NCI-H2081 treated with DMSO at 0.1 percent for 48 hours (cell line): ENCODE measurements around the gene CLEC2B.

ENCODE experiments used
- DNase-seq: peaks from one replicate; lab custom pipeline; 2025; lab: John Stamatoyannopoulos, UW

CLEC2B gene

GRCh38 chr12:9868951-9869306 lies 225 bp downstream of the CLEC2B start:
- DNase-seq = no peak

- no peak for DNase-seq
Observed at GRCh38 chr12:9868311-9868801, 798 bp downstream of the CLEC2B start.

GRCh38 chr12:9867531-9867930 lies 1.6 kb downstream of the CLEC2B start:
- DNase-seq = no peak

GRCh38 chr12:9866860-9867269 lies 2.3 kb downstream of the CLEC2B start:
- DNase-seq = no peak

GRCh38 chr12:9864913-9865675 lies 4.1 kb downstream of the CLEC2B start:
- no peak for DNase-seq

- no peak for DNase-seq
Observed at GRCh38 chr12:9858135-9858534, 11.0 kb downstream of the CLEC2B start.

- DNase-seq = no peak
Observed at GRCh38 chr12:9856894-9857293, 12.3 kb downstream of the CLEC2B start.

- no peak for DNase-seq
Observed at GRCh38 chr12:9856151-9856550, 13.0 kb downstream of the CLEC2B start.

GRCh38 chr12:9851927-9852326 lies 17.2 kb downstream of the CLEC2B start:
- DNase-seq = no peak

GRCh38 chr12:9851050-9851449 lies 18.1 kb downstream of the CLEC2B start:
- DNase-seq = no peak

- no peak for DNase-seq
Observed at GRCh38 chr12:9848899-9849298, 20.3 kb downstream of the CLEC2B start.

GRCh38 chr12:9843407-9843806 lies 25.7 kb downstream of the CLEC2B start:
- no peak for DNase-seq

- DNase-seq = no peak
Observed at GRCh38 chr12:9831720-9832119, 37.4 kb downstream of the CLEC2B start.

- DNase-seq = no peak
Observed at GRCh38 chr12:9829982-9830381, 39.2 kb downstream of the CLEC2B start.

GRCh38 chr12:9829483-9829882 lies 39.7 kb downstream of the CLEC2B start:
- no peak for DNase-seq

GRCh38 chr12:9827209-9827888 lies 41.8 kb downstream of the CLEC2B start, which contains the start of gene KLRF1:
TSS of gene KLRF1 (plus strand) at chr12:9827481. CDS start at chr12:9827545, 64 bp downstream.
- no peak for DNase-seq

- DNase-seq = no peak
Observed at GRCh38 chr12:9820281-9820930, 48.7 kb downstream of the CLEC2B start.

- DNase-seq = no peak
Observed at GRCh38 chr12:9813821-9814798, 55.0 kb downstream of the CLEC2B start.

GRCh38 chr12:9811621-9812020 lies 57.5 kb downstream of the CLEC2B start:
- DNase-seq = no peak

GRCh38 chr12:9810671-9811070 lies 58.5 kb downstream of the CLEC2B start:
- no peak for DNase-seq

- no peak for DNase-seq
Observed at GRCh38 chr12:9809866-9810265, 59.3 kb downstream of the CLEC2B start.

GRCh38 chr12:9809338-9809737 lies 59.8 kb downstream of the CLEC2B start:
- no peak for DNase-seq
